Right ventricle myocardium superior (tissue), 1 donor: ENCODE measurements around the gene SLC26A6. TPM values are rescaled to one million over a fixed set of nuclear protein-coding genes. Genes with fewer than 3 reads are reported as not detected.
A peak's percentile ranks its signal among the peaks of the same experiment; 100 is the strongest.

Experiments used
- ATAC-seq: fragments of 200-7000 bp; cut with Tn5 transposase; one replicate; pipeline ENCODE4 v1.9.1; 2020; ENCODE audit warnings: mild to moderate bottlenecking; ENCODE audit not compliant: poor library complexity
- DNase-seq: peaks from one replicate; pipeline ENCODE4 v3.0.0-alpha.2; 2020
- intact Hi-C: fragments of 100-400 bp; cut with DNase I; formaldehyde crosslinking; loops from one replicate; pipeline ENCODE4 v1.11.2; 2022
- total RNA-seq: library from RNA; stranded (reverse); fragmentation: NEBNext Ultra II Directional; extraction: Animal tissue kit (Norgen Biotek cat#: 25700); gene quantifications from one replicate; pipeline ENCODE4 v1.2.1, GENCODE V29; 2021
- donor health status: DM: no; HTN: yes; CAD: no; lungs with severe emphysema.

Gene SLC26A6
- total RNA-seq, 1 donor from 2014 or later = 10.8 TPM

DNA sequence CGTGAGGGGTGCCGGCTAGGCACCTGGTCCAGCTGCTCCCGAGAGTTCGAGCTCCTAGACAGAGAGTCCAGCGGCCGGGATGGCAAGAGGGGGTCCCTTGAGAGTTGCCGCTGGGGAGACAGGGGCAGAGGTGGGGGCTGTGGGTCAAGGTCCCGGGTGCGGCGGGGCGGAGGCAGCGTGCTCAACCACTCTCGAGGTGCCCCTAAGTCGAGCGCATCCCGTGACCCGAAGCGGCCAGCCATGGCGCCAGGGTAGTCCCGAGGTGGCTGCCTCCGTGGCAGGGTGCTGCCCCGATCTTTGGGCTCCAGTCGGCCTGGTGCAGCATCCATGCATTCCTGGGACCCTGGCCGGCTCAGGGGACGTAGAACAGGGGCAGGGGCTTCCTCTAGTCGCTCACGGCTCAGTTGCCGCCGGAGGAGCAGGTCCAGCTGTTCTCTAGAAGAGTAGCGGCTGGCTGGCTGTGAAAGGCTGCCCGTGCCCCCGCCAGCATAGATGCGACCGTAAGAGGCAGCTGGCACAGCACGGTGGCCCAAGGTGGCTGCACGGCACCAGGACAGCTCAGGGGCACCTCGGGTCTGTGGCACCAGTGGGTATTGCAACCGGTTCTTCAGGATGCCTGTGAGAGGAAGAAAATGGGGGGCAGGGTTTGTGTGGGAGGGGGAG is 4.8 kb upstream of the SLC26A6 start:
- ATAC-seq (no peak), DNase-seq (no peak)
- intact Hi-C loops = no loop called here

DNA sequence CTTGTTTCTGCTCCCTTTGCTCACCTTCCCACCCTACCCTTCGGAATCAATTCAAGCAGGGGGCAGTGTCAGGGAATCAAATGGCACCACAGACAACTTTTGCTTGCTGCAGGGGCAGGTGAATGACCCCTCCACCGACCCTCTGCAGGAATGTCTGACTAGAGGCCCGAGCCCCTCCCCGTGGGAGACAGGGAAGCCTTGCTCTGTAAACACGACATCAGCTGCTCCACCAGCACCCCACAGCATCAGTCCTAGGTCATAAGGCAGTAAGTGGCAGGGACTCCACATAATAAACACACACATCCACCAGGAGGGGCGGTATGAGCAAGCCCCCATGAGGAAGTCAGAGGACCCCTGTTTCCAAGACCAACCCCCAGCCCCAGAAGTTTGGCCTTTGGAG is 2.0 kb upstream of the SLC26A6 start:
- ATAC-seq = no peak
- no peak for DNase-seq
- intact Hi-C loops = no loop called here

DNA sequence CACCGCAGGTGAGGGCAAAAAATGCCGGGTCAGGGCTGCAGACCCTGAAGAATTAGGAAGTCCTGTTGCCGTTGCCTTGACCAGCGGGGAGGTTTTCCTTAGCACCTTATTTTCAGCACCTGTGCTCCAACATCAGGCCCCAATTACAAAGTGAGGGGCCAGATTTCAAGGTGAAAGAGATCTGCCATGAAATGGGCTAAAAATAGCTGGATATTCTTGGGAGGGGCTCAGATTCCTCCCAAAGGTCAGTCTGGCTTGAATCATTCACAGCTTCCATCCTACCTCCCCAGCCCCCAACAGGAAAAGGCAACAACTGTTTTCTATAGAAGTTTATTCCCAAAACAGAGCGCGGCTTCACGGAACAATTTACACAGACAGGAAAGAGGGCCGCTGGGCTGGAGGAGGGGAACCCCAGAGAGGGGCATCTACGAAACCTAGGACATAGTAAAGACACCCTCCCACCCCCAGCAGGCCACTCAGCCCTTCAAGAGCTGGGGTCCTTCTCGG is 941 bp upstream of the SLC26A6 start:
- intact Hi-C loops = no loop called here
- DNase-seq = no peak
- no peak for ATAC-seq

DNA sequence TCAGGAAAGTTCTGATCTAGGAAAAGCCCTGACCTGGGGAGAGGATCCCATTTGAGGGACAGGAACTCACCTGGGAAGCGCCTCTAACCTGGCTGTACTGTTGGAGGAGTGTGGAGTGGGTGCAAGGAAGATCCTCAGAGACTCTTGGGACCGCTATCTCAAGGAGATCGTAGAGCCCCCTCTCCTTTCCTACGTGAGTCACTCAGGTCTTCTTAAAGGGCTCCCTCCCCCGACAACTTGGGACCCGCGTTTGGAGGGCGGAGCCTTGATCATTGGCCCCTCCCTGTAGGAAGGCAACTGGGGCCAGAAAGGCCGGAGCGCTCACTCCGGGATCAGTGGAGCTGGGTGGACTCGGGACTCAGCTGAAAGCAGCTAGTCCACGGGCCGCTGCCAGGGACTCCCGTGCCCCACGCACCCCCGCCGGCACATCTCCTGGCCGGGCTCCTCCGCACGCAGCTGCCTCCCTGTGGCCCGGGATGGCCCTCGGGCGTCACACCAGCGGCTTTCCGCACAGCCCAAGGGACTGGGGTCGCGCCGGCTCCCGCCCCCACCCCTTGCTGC is 520 bp downstream of the SLC26A6 start:
- peak; percentile 73 for DNase-seq
- ATAC-seq = peak; percentile 53
- intact Hi-C loops = no loop called here

DNA sequence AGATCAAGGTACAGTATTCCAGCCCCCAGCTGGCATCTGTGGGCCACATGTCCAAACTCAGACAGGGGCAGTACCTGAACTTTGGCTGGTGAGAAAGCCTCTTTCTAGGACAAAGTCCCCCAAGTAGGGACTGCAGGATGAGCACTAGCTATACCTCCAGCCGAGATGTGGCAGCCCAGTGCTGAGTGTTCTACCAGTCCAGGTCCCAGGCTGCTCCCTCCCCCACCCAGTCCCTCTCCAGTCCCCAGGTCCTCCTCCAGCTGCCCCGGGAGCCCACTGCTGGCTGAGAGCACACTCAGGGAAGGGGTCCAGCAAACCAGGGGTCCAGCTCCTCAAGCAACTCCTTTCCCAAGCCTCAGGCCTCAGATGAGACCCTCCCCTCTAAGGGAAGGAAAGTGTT is 1.5 kb downstream of the SLC26A6 start:
- ATAC-seq (no peak), DNase-seq (no peak)
- intact Hi-C loops = no loop called here

DNA sequence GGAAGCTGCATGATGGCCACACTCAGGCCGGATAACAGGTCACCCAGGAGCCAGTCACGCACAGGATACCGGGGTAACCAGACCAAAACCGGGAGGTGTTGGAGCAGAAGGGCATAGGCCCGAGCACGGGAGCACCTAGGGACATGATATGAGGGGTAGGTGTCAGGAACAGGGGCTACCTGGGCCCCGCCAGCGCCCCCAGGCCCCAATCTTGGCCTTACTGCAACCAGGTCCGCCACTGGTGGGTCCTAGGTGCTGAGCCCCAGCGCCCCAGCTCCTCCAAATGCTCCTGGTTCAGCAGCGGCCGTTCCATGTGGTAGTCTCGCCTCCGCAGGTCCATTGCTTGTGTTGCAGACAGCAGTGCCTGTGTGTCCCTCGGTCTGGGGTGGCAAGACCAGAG is 2.0 kb downstream of the SLC26A6 start:
- ATAC-seq (no peak), DNase-seq (no peak)
- intact Hi-C loops = no loop called here

DNA sequence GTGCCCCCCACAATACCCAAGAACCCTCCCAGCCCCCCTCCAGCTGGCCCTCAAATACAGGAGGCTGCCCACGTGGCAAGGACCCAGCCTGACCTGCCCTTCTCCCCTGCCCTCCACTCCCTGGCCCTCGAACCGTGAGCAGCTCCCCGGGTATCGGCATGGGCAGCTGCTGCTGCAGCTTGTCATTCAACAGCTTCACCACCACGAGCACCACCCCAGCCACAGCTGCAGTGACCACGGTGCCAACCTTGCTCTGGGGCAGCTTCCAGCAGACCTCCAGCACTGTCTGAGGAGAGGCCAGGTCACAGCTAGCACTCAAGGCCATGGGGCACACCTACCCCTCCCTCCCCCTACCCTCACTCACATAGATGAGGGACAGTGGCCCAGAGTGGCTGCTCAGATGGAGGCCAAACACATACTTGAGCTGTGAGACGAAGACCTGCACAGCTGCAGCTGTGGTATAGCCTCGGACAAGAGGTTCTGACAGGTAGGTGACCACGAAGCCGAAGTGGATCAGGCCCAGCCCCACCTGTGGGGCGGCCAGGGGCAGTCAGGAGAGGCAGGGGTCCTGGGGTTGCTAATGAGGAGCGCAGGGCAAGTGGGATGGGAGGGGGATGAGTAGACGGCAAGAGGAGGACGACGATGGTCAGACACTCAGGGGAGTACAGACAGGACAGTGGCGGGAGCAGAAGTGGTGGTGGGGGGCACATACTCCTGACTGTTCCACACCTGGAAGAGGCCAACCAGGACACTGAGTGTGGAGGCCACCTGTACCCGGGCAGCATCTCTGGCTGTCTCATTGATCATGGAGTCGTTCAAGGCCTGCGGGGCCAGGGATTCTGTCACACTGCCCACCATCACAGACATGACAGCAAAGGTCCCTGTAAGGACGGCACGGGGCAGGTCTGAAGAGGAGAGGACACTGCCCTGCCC is 3.5 kb downstream of the SLC26A6 start:
- DNase-seq (no peak), ATAC-seq (no peak)
- intact Hi-C loops = no loop called here

DNA sequence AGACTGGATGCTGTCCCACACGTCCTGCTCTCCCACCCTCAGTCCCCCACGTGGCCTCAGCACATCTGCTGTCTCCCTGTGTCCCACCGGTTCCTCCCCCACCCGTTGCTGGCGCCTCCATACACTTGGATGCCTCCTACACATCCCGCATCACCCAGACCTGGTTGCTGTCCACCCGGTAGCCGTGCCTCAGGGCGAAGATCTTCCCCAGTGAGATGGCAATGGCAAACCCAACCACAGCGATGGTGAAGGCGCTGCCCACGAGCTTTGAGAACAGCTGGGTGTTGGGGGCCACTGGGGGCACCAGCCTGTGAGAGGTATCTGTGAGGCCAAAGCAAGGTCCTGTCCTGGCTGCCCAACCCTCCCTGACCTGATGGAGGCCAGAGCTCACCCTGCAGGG is 4.4 kb downstream of the SLC26A6 start:
- intact Hi-C loops = no loop called here
- ATAC-seq = no peak

DNA sequence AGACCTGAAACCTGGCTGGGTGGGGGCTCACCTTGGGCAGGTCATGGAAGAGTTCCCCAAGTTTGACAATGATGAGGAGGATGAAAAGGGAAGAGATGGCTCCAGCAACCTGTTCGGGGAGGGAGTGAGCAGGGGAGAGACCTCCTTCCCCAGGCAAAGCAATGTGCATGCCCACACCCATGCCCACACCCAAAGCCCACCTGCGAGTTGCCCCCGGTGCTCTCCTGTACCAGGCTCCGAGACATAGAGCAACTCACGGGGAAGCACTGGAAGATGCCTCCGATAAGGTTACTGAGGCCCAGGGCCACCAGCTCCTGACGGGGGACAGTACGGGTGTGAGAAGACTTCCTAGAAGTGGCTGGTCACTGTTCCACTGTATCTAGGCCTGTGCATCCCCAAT is 4.9 kb downstream of the SLC26A6 start:
- DNase-seq = no peak
- intact Hi-C loops = no loop called here
- no peak for ATAC-seq

More for the DNA sequence above, 4.4 kb downstream of the SLC26A6 start:
- DNase-seq = no peak

DNA sequence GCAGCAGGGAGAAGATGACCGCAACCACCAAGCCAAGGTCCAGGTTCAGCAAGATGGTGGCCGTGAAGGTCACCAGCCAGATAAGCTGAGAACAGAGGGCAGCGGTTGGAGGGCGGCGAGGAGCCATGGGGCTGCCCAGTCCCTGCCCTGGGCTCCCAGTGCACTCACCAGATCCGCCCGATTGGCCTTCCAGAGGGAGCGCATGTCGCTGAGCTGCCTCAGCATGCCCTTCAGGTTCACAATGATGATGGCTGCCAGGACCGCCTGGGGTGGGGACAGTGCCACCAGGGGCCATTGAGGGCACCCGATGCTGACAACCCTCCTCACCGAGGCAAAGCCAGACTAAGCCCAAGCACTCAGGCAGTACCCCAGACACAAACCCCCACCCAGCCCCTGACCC is 5.4 kb downstream of the SLC26A6 start:
- no peak for ATAC-seq
- no peak for DNase-seq
- intact Hi-C loops = no loop called here

DNA sequence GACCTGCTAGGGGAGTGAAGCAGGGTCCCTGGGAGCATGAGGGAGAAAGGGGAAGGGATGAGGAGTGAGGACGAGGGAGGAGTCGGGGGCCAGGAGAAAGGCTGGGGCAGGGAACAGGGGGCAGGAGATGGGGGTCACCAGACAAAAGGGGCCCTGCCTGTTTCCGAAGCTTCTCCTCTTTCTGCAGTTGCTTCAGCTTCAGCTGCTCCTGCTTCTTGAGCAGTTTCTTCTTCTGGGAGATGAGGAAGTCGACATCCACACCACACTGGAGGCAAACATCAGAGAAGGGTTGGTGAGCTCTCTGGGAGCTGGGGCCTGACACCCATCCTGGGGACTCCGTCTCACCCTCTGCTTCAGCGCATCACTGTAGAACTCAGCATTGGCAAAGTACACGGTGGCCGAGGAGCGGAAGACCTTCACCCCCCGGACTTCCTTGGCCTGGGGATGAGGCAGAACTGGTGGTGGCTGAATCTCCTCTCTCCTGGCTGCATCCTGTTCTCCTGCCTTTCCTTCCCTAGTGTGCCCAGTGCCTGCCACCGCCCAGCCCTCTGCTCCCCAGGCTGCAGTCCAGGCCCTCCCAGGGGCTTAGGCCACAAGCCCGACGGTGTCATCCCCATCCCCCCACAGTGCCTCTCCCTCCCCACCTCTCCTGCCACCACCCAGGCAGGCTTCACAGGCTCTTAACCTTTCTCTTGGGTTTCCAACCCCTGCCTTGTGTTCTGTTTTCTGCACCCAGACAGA is 6.8 kb downstream of the SLC26A6 start:
- ATAC-seq (no peak), DNase-seq (no peak)
- intact Hi-C loops = no loop called here

DNA sequence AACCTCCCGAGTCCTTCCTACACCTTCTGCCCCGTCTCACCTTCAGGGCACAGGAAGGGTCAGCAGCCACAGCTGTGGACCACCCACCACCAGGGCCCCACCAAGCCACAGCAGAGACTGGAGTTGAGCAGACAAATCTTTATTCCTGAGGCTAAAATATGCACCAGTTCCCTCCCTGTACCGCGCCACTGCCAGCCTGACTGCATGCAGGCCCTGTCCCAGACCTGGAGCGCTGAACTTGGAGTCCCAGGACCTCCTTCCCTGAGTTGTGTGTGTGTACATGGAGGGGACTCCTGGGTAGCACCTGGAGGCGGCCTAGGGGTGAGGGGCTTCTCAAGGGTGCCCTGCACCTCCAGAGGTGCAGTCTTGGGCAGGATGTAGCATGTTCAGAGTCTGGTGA is 9.7 kb downstream of the SLC26A6 start:
- intact Hi-C loops = no loop called here
- DNase-seq (no peak), ATAC-seq (no peak)

DNA sequence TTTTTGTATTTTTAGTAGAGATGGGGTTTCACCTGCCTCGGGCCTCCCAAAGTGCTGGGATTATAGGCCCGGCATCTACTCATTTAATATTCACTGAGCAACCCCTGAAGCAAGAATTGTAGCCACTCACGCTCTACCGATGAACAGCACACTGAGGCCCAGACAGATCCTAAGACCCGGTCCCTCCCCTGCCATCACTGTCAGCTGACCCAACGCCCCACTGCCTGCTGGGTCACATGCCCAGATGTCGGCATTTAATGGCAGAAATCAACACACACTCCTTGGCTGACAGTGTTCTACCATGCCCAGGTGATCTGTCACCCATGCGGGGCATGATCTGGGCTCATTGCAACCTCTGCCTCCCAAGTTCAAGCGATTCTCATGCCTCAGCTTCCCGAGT is 10.5 kb downstream of the SLC26A6 start:
- no peak for ATAC-seq

DNA sequence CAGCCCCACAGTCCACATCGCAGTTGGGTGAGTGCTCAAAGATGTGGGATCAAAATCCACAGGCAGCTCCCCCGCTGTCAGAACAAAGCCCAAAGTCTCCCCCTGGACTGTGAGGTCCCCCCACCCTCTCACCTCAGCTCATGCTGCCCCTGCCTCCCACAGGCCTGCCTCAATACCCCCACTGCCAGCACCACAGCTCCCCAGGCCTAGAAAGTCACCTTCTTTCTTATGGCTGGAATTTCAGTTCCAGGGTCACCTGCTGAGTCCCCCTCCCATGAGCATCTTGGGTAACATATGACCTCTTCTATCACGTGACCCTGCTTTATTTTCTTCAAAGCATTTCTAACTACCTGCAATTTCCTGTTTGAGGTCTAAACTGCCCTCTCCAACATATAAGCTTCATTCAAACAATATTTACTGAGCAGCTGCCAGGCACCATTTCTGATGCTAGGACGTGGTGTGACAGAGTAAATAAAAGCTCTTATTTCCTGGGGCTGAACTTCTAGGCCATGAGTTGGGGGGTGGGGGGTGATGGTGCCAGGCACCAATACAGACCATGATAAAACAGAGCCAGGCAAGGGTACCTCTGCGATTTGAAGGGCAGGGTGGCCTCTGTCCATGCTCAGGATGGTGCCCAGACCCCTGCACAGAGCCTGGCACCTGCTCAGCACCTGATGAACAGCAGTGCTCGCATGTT is 11.3 kb downstream of the SLC26A6 start:
- intact Hi-C loops = no loop called here
- ATAC-seq = no peak
- DNase-seq = no peak

More for the DNA sequence above, 10.5 kb downstream of the SLC26A6 start:
- no peak for DNase-seq
- intact Hi-C loops = no loop called here

DNA sequence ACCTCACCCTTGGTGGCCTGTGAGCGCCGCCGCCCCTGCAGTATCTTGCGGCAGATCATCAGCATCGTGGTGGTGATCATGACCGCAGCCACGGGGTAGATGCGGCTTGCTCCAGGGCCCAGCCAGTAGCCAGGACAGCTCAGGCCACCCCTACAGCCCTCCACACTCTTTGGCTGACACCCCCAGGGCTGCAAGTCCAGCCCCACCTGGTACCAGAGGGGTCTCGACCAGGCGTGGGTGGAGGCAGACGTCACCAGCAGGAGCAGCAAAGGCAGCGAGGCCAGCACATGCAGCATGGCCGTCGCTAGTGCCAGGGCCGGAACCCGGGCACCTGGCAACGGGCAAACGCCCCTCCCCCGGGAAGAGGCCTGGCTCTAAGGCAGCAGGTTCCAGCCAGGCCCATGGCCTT is 13.8 kb downstream of the SLC26A6 start, which contains the start of gene TMEM89:
Gene TMEM89, minus strand, starts transcription at position 309 of the 409 bp plus-strand sequence. Its CDS starts 13 bp downstream, at position 296.
- no peak for DNase-seq
- ATAC-seq = no peak
- intact Hi-C loops = no loop called here

DNA sequence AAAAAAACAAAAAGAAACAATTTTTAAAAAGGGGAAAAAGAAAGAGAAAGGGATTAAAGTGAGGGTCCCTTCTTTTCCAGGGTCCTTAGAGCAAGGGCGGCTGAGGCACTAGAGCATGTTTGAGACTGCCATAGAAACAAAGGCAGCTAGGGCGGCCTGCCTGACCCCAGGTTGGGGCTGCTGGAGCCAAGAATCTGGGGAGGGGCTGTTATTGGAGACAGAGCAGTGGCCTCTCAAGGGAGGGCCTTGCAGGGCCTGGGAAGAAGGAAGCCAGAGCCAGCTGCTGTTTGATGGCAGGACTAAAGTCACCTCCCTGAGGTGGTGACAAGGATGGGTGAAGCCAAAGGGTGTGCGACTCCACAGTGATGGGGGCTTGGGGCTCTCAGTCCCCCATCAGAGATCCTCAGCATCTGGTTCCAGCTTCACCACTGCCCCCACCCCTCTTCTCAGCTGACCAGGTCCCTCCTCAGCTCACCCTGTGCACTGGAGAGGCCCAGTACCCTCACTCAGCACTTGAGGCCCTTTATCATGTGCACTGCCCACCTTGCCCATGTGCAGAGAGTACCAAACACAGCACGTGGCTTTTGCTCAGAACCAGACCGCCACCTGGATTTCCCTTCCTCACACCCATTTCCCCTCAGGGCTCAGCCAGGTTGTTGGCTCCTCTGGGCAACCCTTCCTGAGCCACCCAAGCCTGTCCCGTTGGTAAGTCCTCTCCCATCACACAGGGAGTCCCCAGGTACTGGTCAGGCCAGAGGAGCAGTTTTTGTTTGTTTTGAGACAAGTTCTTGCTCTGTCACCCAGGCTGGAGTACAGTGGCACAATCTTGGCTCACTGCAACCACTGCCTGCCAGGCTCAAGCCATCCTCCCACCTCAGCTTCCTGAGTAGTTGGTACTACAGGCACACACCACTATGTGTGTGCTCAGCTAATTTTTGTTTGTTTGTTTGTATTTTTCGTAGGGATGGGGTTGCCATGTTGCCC is 15.4 kb downstream of the SLC26A6 start:
- intact Hi-C loops = no loop called here

DNA sequence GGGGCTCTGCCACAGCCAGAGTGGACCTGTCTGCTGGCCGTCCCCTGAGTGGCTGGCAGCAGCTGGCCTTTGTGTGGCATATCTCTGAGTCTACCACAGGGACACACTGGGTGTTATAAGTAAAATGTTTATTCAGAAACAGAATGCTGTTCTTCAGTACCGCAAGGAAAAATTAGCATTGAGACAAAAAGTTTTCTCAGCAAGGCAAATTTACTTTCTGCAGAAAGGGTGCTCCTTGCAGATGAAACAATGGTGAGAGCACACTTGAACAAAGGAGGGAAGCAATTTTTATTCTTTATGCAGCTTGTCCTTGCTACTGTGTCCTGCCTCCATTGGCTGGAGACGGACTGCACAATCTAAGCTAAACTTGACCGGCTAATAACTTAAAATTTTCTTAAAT is 17.7 kb downstream of the SLC26A6 start:
- DNase-seq = no peak
- ATAC-seq = no peak
- intact Hi-C loops = no loop called here

More for the DNA sequence above, 15.4 kb downstream of the SLC26A6 start:
- no peak for ATAC-seq
- no peak for DNase-seq
